Measurements from ENCODE around the gene BLCAP.
A peak's percentile ranks its signal among the peaks of the same experiment; 100 is the strongest.

Gene BLCAP

GRCh38 chr20:37566590-37567330, 39.1 kb upstream of the BLCAP start:
- no peak overlapping the region for H3K27ac ChIP-seq (ENCODE audit: low read depth, low read length)
- H3K4me3 ChIP-seq (ENCODE audit: low read depth, low read length): peak overlapping the region; percentile 22; the same call in 1 of the 2 replicates
- H3K27me3 ChIP-seq (ENCODE audit: control insufficient read depth, insufficient read depth, low read length): peaks cover 6% of the 10 kb centered on the region
- H3K9me3 ChIP-seq (ENCODE audit: control insufficient read depth, insufficient read depth, low read depth, low read length): no peaks in the 10 kb centered on the region
- no peak overlapping the region for H3K9ac ChIP-seq (ENCODE audit: low read length)
- H3K36me3 ChIP-seq (ENCODE audit: control insufficient read depth, insufficient read depth, low read length): no peaks in the 10 kb centered on the region
- H3K4me1 ChIP-seq (ENCODE audit: control insufficient read depth, insufficient read depth, low read length): peaks cover 26% of the 10 kb centered on the region

GRCh38 chr20:37565134-37565811, 37.6 kb upstream of the BLCAP start:
- Histone ChIP-seq H3K9me3 (ENCODE audit: control insufficient read depth, insufficient read depth, low read depth, low read length) (no peaks in the 10 kb centered on the region), H3K4me1 (ENCODE audit: control insufficient read depth, insufficient read depth, low read length) (peaks cover 26% of the 10 kb centered on the region), H3K27ac (ENCODE audit: low read depth, low read length) (no peak overlapping the region), H3K36me3 (ENCODE audit: control insufficient read depth, insufficient read depth, low read length) (no peaks in the 10 kb centered on the region), H3K9ac (ENCODE audit: low read length) (no peak overlapping the region), H3K4me3 (ENCODE audit: low read depth, low read length) (no peak overlapping the region), H3K27me3 (ENCODE audit: control insufficient read depth, insufficient read depth, low read length) (peaks cover 6% of the 10 kb centered on the region)

- Histone ChIP-seq H3K9ac (ENCODE audit: low read length) (no peak overlapping the region), H3K4me1 (ENCODE audit: control insufficient read depth, insufficient read depth, low read length) (peaks cover 26% of the 10 kb centered on the region), H3K36me3 (ENCODE audit: control insufficient read depth, insufficient read depth, low read length) (no peaks in the 10 kb centered on the region), H3K4me3 (ENCODE audit: low read depth, low read length) (no peak overlapping the region), H3K27ac (ENCODE audit: low read depth, low read length) (no peak overlapping the region), H3K9me3 (ENCODE audit: control insufficient read depth, insufficient read depth, low read depth, low read length) (no peaks in the 10 kb centered on the region), H3K27me3 (ENCODE audit: control insufficient read depth, insufficient read depth, low read length) (peaks cover 6% of the 10 kb centered on the region)
Observed at GRCh38 chr20:37564388-37565133, 36.9 kb upstream of the BLCAP start.

- Histone ChIP-seq H3K27ac (ENCODE audit: low read depth, low read length) (no peak overlapping the region), H3K9ac (ENCODE audit: low read length) (no peak overlapping the region), H3K4me3 (ENCODE audit: low read depth, low read length) (no peak overlapping the region), H3K36me3 (ENCODE audit: control insufficient read depth, insufficient read depth, low read length) (no peaks in the 10 kb centered on the region), H3K9me3 (ENCODE audit: control insufficient read depth, insufficient read depth, low read depth, low read length) (no peaks in the 10 kb centered on the region), H3K27me3 (ENCODE audit: control insufficient read depth, insufficient read depth, low read length) (peaks cover 6% of the 10 kb centered on the region), H3K4me1 (ENCODE audit: control insufficient read depth, insufficient read depth, low read length) (peaks cover 26% of the 10 kb centered on the region)
Observed at GRCh38 chr20:37564016-37564387, 36.3 kb upstream of the BLCAP start.

GRCh38 chr20:37562695-37563480, 35.2 kb upstream of the BLCAP start:
- Histone ChIP-seq H3K27me3 (ENCODE audit: control insufficient read depth, insufficient read depth, low read length) (peaks cover 6% of the 10 kb centered on the region), H3K36me3 (ENCODE audit: control insufficient read depth, insufficient read depth, low read length) (no peaks in the 10 kb centered on the region), H3K4me3 (ENCODE audit: low read depth, low read length) (no peak overlapping the region)

GRCh38 chr20:37560629-37561028, 33.0 kb upstream of the BLCAP start:
- Histone ChIP-seq H3K36me3 (ENCODE audit: control insufficient read depth, insufficient read depth, low read length) (no peaks in the 10 kb centered on the region), H3K4me1 (ENCODE audit: control insufficient read depth, insufficient read depth, low read length) (peaks cover 6% of the 10 kb centered on the region; the same call in 1 of the 2 replicates), H3K9ac (ENCODE audit: low read length) (no peak overlapping the region), H3K27me3 (ENCODE audit: control insufficient read depth, insufficient read depth, low read length) (peaks cover 6% of the 10 kb centered on the region), H3K4me3 (ENCODE audit: low read depth, low read length) (no peak overlapping the region), H3K27ac (ENCODE audit: low read depth, low read length) (no peak overlapping the region), H3K9me3 (ENCODE audit: control insufficient read depth, insufficient read depth, low read depth, low read length) (no peaks in the 10 kb centered on the region)

More at GRCh38 chr20:37562695-37563480, 35.2 kb upstream of the BLCAP start:
- no peak overlapping the region for H3K27ac ChIP-seq (ENCODE audit: low read depth, low read length)
- no peak overlapping the region for H3K9ac ChIP-seq (ENCODE audit: low read length)
- H3K9me3 ChIP-seq (ENCODE audit: control insufficient read depth, insufficient read depth, low read depth, low read length): no peaks in the 10 kb centered on the region
- peaks cover 20% of the 10 kb centered on the region for H3K4me1 ChIP-seq (ENCODE audit: control insufficient read depth, insufficient read depth, low read length)

GRCh38 chr20:37559312-37560027, 31.8 kb upstream of the BLCAP start:
- H3K9ac ChIP-seq (ENCODE audit: low read length): no peak overlapping the region
- H3K27ac ChIP-seq (ENCODE audit: low read depth, low read length): no peak overlapping the region
- H3K4me3 ChIP-seq (ENCODE audit: low read depth, low read length): no peak overlapping the region
- no peaks in the 10 kb centered on the region for H3K9me3 ChIP-seq (ENCODE audit: control insufficient read depth, insufficient read depth, low read depth, low read length)
- H3K36me3 ChIP-seq (ENCODE audit: control insufficient read depth, insufficient read depth, low read length): no peaks in the 10 kb centered on the region
- no peaks in the 10 kb centered on the region; the same call in 1 of the 2 replicates for H3K27me3 ChIP-seq (ENCODE audit: control insufficient read depth, insufficient read depth, low read length)
- no peaks in the 10 kb centered on the region; the same call in 1 of the 2 replicates for H3K4me1 ChIP-seq (ENCODE audit: control insufficient read depth, insufficient read depth, low read length)

- Histone ChIP-seq H3K27me3 (ENCODE audit: control insufficient read depth, insufficient read depth, low read length) (no peaks in the 10 kb centered on the region), H3K9ac (ENCODE audit: low read length) (no peak overlapping the region), H3K4me3 (ENCODE audit: low read depth, low read length) (no peak overlapping the region), H3K4me1 (ENCODE audit: control insufficient read depth, insufficient read depth, low read length) (no peaks in the 10 kb centered on the region; the same call in 1 of the 2 replicates), H3K9me3 (ENCODE audit: control insufficient read depth, insufficient read depth, low read depth, low read length) (no peaks in the 10 kb centered on the region), H3K27ac (ENCODE audit: low read depth, low read length) (no peak overlapping the region), H3K36me3 (ENCODE audit: control insufficient read depth, insufficient read depth, low read length) (no peaks in the 10 kb centered on the region)
Observed at GRCh38 chr20:37558779-37559178, 31.1 kb upstream of the BLCAP start.

- H3K9ac ChIP-seq (ENCODE audit: low read length): no peak overlapping the region
- no peaks in the 10 kb centered on the region for H3K27me3 ChIP-seq (ENCODE audit: control insufficient read depth, insufficient read depth, low read length)
- no peaks in the 10 kb centered on the region for H3K4me1 ChIP-seq (ENCODE audit: control insufficient read depth, insufficient read depth, low read length)
- H3K9me3 ChIP-seq (ENCODE audit: control insufficient read depth, insufficient read depth, low read depth, low read length): no peaks in the 10 kb centered on the region
- H3K36me3 ChIP-seq (ENCODE audit: control insufficient read depth, insufficient read depth, low read length): no peaks in the 10 kb centered on the region
- no peak overlapping the region for H3K4me3 ChIP-seq (ENCODE audit: low read depth, low read length)
- H3K27ac ChIP-seq (ENCODE audit: low read depth, low read length): no peak overlapping the region
Observed at GRCh38 chr20:37558306-37558705, 30.6 kb upstream of the BLCAP start.

- H3K27me3 ChIP-seq (ENCODE audit: control insufficient read depth, insufficient read depth, low read length): no peaks in the 10 kb centered on the region
- H3K9me3 ChIP-seq (ENCODE audit: control insufficient read depth, insufficient read depth, low read depth, low read length): no peaks in the 10 kb centered on the region
- no peak overlapping the region for H3K27ac ChIP-seq (ENCODE audit: low read depth, low read length)
- no peak overlapping the region for H3K9ac ChIP-seq (ENCODE audit: low read length)
- H3K36me3 ChIP-seq (ENCODE audit: control insufficient read depth, insufficient read depth, low read length): no peaks in the 10 kb centered on the region
- no peaks in the 10 kb centered on the region for H3K4me1 ChIP-seq (ENCODE audit: control insufficient read depth, insufficient read depth, low read length)
- H3K4me3 ChIP-seq (ENCODE audit: low read depth, low read length): no peak overlapping the region
Observed at GRCh38 chr20:37556538-37556937, 28.9 kb upstream of the BLCAP start.

Data from HUES6 (cell line).